ENCODE measurements around the gene SDF4.

SDF4 gene

DNA sequence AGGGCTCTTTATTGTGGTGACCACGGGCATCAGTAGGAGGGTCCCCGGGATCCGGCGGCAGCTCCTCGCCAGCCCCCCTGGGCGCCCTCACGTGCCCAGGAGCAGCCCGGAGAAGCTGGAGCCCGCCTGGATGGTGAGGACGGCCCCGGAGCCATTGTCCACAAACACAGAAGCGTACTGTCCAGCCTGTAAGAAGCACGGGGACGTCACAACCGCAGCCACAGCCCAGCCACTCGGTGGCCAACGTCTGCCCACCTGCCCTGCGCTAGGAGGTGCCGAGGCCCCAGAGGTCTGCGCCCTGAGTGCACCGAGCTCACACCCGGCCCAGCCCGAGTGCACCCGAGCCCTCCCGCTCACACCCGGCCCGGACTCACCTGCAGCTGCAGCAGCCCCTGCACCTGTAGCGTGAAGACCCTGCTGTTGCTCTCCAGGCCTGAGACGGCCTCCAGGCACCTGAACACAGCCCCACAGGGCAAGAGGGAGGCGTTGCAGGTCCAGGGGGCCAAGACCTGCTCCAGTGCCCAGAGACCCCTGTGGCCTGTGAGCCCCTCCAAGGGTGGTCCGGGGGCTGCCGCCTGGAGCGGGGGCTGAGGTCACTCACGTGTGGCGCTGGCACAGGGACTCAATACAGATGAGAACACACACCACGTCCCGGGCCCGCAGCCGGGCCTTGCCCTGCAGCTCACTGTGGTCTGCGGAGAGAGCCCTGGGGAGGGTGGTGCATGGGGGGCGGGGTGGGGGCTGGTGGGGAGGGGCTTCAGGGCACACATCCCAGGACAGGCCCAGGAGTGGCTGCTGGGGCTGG lies 10.9 kb upstream of the SDF4 start:
- ChIA-PET POLR2A (no interaction called here), CTCF (no interaction called here)
- TF ChIP-seq ELF4 (IDR thresholded peaks at IDR 0.05) (no peak), HDGF (IDR thresholded peaks at IDR 0.05; ENCODE audit: borderline replicate concordance) (no peak), BHLHE40 (IDR thresholded peaks at IDR 0.05; ENCODE audit: borderline replicate concordance) (no peak)
- TF ChIP-seq, protein P1, sequence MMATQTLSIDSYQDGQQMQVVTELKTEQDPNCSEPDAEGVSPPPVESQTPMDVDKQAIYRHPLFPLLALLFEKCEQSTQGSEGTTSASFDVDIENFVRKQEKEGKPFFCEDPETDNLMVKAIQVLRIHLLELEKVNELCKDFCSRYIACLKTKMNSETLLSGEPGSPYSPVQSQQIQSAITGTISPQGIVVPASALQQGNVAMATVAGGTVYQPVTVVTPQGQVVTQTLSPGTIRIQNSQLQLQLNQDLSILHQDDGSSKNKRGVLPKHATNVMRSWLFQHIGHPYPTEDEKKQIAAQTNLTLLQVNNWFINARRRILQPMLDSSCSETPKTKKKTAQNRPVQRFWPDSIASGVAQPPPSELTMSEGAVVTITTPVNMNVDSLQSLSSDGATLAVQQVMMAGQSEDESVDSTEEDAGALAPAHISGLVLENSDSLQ (IDR thresholded peaks at IDR 0.05): no peak
- no peak for DNase-seq (ENCODE audit: extremely low spot score)

DNA sequence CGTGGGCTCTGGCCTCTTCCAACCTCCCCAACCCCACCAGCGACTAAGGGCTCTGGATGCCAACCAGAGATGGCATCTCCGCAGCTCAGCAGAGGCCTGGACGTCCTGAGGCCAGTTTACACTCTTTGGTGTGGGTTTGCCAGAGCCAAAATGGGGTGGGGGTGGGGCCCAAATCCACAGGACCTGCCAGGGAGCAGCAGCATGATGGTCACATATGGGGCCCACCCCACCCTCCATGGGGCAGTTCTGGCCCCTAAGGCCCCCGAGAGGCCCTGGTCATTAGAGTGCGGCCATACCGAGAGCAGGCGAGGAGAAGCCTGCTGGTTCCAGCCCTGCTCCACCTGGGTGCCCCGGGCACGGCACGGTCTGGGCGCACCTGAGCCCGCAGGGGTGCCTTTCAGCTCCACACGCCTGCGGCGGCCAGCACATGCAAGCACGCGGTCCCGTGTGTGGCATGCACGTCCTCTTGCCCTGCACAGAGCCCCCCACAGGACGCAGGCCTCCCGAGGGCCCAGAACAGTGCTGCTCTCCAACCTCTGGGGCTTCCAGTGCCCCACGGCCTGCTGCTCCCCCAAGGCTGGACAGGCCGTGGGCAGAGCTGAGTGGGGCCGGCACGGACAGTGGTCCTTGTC lies 9.9 kb upstream of the SDF4 start:
- TF ChIP-seq TARDBP (IDR thresholded peaks at IDR 0.05) (no peak), ZNF384 (IDR thresholded peaks at IDR 0.05) (no peak), ELF4 (IDR thresholded peaks at IDR 0.05) (no peak), HDGF (IDR thresholded peaks at IDR 0.05; ENCODE audit: borderline replicate concordance) (no peak), BHLHE40 (IDR thresholded peaks at IDR 0.05; ENCODE audit: borderline replicate concordance) (no peak), ARNT (IDR thresholded peaks at IDR 0.05) (no peak), CTBP1 (IDR thresholded peaks at IDR 0.05; ENCODE audit: borderline replicate concordance) (no peak), FOXA1 (IDR thresholded peaks at IDR 0.05) (no peak), SP1 (IDR thresholded peaks at IDR 0.05) (no peak), FOXK2 (IDR thresholded peaks at IDR 0.05) (no peak), LEF1 (IDR thresholded peaks at IDR 0.05; ENCODE audit: borderline replicate concordance) (no peak), NFRKB (IDR thresholded peaks at IDR 0.05) (no peak), FOXM1 (IDR thresholded peaks at IDR 0.05; ENCODE audit: borderline replicate concordance) (no peak), L3MBTL2 (conservative IDR thresholded peaks at IDR 0.05) (no peak)
- TF ChIP-seq, protein P1 (IDR thresholded peaks at IDR 0.05): no peak
- CTCF ChIA-PET: no interaction called here
- no peak for DNase-seq (ENCODE audit: extremely low spot score)
- POLR2A ChIA-PET: no interaction called here

DNA sequence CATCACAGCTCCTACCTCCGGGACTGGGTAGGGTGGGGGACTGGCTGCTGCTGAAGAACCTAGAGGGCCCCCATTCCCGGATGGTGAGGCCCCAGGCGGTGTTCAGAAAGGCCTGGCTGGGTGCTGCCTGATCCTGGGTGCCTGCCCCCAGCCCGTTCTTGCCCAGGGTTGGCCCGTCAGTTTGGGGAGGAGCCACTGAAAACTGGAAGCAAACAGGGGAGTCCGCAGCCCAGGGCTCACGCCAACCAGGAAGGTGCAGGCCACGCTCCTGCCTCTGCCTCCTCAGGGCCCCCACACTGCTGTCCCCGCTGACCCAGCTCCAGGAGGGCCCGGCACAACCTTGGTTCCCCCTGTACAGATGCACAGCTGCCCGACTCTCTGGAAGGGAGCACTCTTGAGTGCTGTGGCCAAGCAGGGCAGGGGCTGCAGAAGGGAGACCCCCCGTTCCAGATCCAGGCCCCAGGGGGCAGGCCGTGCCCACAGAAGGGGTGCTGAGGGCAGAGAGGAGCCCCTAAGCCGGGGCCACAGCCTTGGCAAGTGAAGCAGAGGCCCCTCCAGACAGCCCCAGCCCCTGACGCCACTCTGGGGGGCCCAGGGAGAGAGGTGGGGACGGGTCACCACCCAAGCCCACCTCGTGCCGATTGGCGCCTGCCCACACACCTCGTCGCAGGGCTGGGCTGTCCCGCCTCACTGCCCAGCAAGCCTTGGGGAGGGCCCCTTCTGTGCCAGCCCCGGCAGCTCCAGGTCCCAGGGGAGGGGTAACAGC lies 9.2 kb upstream of the SDF4 start:
- DNase-seq (ENCODE audit: extremely low spot score): no peak
- POLR2A ChIA-PET: no interaction called here
- CTCF ChIA-PET: no interaction called here
- TF ChIP-seq NFRKB (IDR thresholded peaks at IDR 0.05) (no peak), FOXM1 (IDR thresholded peaks at IDR 0.05; ENCODE audit: borderline replicate concordance) (no peak), SP1 (IDR thresholded peaks at IDR 0.05) (no peak), HDGF (IDR thresholded peaks at IDR 0.05; ENCODE audit: borderline replicate concordance) (no peak), LEF1 (IDR thresholded peaks at IDR 0.05; ENCODE audit: borderline replicate concordance) (no peak), L3MBTL2 (conservative IDR thresholded peaks at IDR 0.05) (no peak), FOXK2 (IDR thresholded peaks at IDR 0.05) (no peak), CTBP1 (IDR thresholded peaks at IDR 0.05; ENCODE audit: borderline replicate concordance) (no peak), ZNF384 (IDR thresholded peaks at IDR 0.05) (no peak)

- POLR2A ChIA-PET: no interaction called here
- no peak for DNase-seq (ENCODE audit: extremely low spot score)
- TF ChIP-seq FOXK2 (IDR thresholded peaks at IDR 0.05): no peak
- CTCF ChIA-PET: no interaction called here
Observed at GRCh38 chr1:1240348-1240732, 8.5 kb upstream of the SDF4 start.

- ChIA-PET POLR2A (interaction anchor here (0.9 to 1.0 kb wide), 2 partner anchors 8 to 92 kb away, joined by 3 to 4 read pairs; no protein-coding TSS in a partner anchor), CTCF (no interaction called here)
- DNase-seq (ENCODE audit: extremely low spot score): no peak
- TF ChIP-seq LEF1 (IDR thresholded peaks at IDR 0.05; ENCODE audit: borderline replicate concordance) (no peak), TARDBP (IDR thresholded peaks at IDR 0.05) (no peak), ELF4 (IDR thresholded peaks at IDR 0.05) (no peak), CTBP1 (IDR thresholded peaks at IDR 0.05; ENCODE audit: borderline replicate concordance) (no peak), HDGF (IDR thresholded peaks at IDR 0.05; ENCODE audit: borderline replicate concordance) (no peak), BHLHE40 (IDR thresholded peaks at IDR 0.05; ENCODE audit: borderline replicate concordance) (no peak), SUZ12 (IDR thresholded peaks at IDR 0.05) (no peak), NFRKB (IDR thresholded peaks at IDR 0.05) (no peak), FOXA1 (IDR thresholded peaks at IDR 0.05) (no peak), L3MBTL2 (conservative IDR thresholded peaks at IDR 0.05) (no peak), SP1 (IDR thresholded peaks at IDR 0.05) (no peak), FOXK2 (IDR thresholded peaks at IDR 0.05) (no peak), ARNT (IDR thresholded peaks at IDR 0.05) (no peak), ZNF384 (IDR thresholded peaks at IDR 0.05) (no peak), FOXM1 (IDR thresholded peaks at IDR 0.05; ENCODE audit: borderline replicate concordance) (no peak)
- TF ChIP-seq, protein P1 (IDR thresholded peaks at IDR 0.05): no peak
Observed at GRCh38 chr1:1239614-1240347, 8.0 kb upstream of the SDF4 start.
